GM10847 (cell line): ENCODE measurements around the gene UBE2D4.
"Not testable (repeated sequence)": the region's sequence is repeated elsewhere in the genome, so short reads cannot be mapped to it uniquely, and the experiment has no call there.

ENCODE experiments used
- POLR2A ChIP-seq: IDR thresholded peaks from 2 replicates; pipeline ENCODE4 v1.6.1; 2011; ENCODE audit not compliant: insufficient read length; ENCODE audit errors: extremely low read depth

Gene UBE2D4

GRCh38 chr7:43942997-43943396, 16.8 kb downstream of the UBE2D4 start:
- TF ChIP-seq POLR2A: no peak

GRCh38 chr7:43943417-43944187, 17.4 kb downstream of the UBE2D4 start:
- TF ChIP-seq POLR2A: no peak

GRCh38 chr7:43944286-43944685, 18.1 kb downstream of the UBE2D4 start:
- no peak for TF ChIP-seq POLR2A

GRCh38 chr7:43952028-43952427, 25.8 kb downstream of the UBE2D4 start:
- no peak for TF ChIP-seq POLR2A

- no peak for TF ChIP-seq POLR2A
Measured at GRCh38 chr7:43953071-43953470, 26.8 kb downstream of the UBE2D4 start.

GRCh38 chr7:43954524-43955228, 28.4 kb downstream of the UBE2D4 start:
- TF ChIP-seq POLR2A: no peak

- TF ChIP-seq POLR2A: no peak
Measured at GRCh38 chr7:43956027-43956426, 29.8 kb downstream of the UBE2D4 start.

GRCh38 chr7:43960933-43961332, 34.7 kb downstream of the UBE2D4 start:
- no peak for TF ChIP-seq POLR2A

DNA sequence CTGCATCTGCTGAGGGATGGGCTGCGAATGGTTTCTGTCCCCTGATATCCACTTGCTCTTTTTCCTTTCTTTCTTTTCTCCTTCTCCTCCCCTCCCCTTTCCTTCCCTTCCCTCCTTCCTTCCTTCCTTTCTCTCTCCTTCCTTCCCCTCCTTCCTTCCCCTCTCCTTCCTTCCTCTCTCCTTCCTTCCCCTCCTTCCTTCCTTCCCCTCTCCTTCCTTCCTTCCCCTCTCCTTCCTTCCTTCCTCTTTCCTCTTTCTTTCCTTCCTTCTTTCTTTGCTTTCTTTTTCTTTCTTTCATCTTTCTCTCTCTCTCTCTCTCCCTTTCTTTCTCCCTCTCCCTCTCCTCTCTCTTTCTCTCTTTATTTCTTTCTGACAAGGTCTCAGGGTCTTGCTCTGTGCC, 51.3 kb downstream of the UBE2D4 start:
- TF ChIP-seq POLR2A: no peak

DNA sequence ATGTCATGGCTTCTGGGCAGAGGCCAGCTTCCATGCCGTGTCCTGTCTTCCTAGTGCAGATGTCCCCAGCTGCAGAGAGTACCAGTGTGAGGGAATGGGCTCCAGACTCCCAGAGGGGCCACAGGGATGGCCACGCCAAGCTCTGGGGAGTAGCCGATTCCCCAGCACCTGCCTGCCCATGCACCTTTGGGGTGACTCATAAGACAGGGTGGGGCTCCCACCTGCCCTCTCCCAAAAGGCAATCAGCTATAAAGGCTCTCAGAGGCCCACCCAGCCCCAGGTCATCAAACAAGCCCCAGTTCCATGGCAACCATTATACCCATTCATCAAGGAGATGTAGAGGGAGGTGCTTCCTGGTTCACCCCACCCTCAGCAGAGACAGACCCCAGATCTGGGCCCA, 71.3 kb downstream of the UBE2D4 start, which contains the start of gene SPDYE1:
Gene SPDYE1 (plus strand): TSS at position 366 of the 400 bp plus-strand sequence. CDS start 2,053 bp downstream, outside the sequence.
- TF ChIP-seq POLR2A: not testable (repeated sequence)
